ENCODE data around the gene OASL. TPM values are rescaled to one million over a fixed set of nuclear protein-coding genes. Genes with fewer than 3 reads are reported as not detected.

Gene OASL
- total RNA-seq, 1 experiment from 2014 or later, result not detected

DNA sequence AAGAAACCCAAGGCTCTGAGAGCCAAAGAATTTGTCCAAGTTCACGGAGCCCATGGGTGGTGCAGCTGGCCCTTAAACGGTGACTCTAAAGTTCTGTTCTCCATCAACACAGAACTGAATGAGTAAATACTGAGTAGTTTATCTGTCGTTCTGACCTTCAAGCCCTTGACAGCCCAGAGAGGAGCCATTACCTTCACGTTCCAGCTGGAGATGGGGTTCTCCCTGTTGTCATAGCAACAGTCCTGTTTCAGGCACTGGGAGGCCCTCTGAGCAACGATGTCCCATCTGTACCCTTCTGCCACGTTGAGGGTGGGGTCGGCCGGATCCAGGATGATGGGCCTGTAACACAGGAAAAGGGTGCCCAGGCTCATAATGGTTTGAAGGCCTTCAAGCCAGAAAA is 15.2 kb downstream of the OASL start:
- no peak overlapping the region for H2BK5ac ChIP-seq (ENCODE audit: insufficient read length, low read length)
- H3K27me3 Mint-ChIP-seq (ENCODE audit: low read depth), result peaks cover 2% of the 10 kb centered on the region
- no peak overlapping the region for H4K91ac ChIP-seq (ENCODE audit: insufficient read length, low read depth, low read length)
- no peaks in the 10 kb centered on the region for H3K9me3 Mint-ChIP-seq
- no peak overlapping the region for H2BK20ac ChIP-seq (ENCODE audit: low read depth, low read length, poor library complexity, severe bottlenecking)
- H4K5ac ChIP-seq (ENCODE audit: insufficient read length, low read depth, low read length), result no peak overlapping the region
- H3K27me3 ChIP-seq (ENCODE audit: insufficient read depth, low read length), result no peaks in the 10 kb centered on the region
- no peak overlapping the region for H2BK12ac ChIP-seq (ENCODE audit: insufficient read length, low read depth, low read length)
- H3K4me2 ChIP-seq (ENCODE audit: insufficient read depth, insufficient read length, low read length), result no peak overlapping the region
- H2BK15ac ChIP-seq (ENCODE audit: low read depth, low read length), result no peak overlapping the region
- no peak overlapping the region for H2BK120ac ChIP-seq (ENCODE audit: low read depth, low read length, poor library complexity, severe bottlenecking)
- H3T11ph ChIP-seq (ENCODE audit: low read length), result no peak overlapping the region
- H3K18ac ChIP-seq (ENCODE audit: insufficient read length, low read depth, low read length), result no peak overlapping the region
- no peak overlapping the region for H3K4me3 Mint-ChIP-seq
- DNase-seq, result no peak
- H3K4me1 ChIP-seq (ENCODE audit: insufficient read depth, low read length), result no peaks in the 10 kb centered on the region
- H3K79me1 ChIP-seq (ENCODE audit: insufficient read depth, low read depth, low read length, poor library complexity, severe bottlenecking), result no peaks in the 10 kb centered on the region
- no peak overlapping the region for H4K8ac ChIP-seq (replicated peaks; ENCODE audit: insufficient read length, low read depth, low read length)
- no peak overlapping the region for H3K4ac ChIP-seq (ENCODE audit: low read depth, low read length)
- no peak overlapping the region for H3K14ac ChIP-seq (ENCODE audit: insufficient read depth, low read length)
- no peak overlapping the region for H2AK5ac ChIP-seq (ENCODE audit: insufficient read length, low read length)
- H3K27ac Mint-ChIP-seq, result no peak overlapping the region
- no peak overlapping the region for H3K27ac ChIP-seq (ENCODE audit: insufficient read length, low read depth, low read length)
- no peaks in the 10 kb centered on the region; a peak in 1 of 7 replicates for H3K36me3 Mint-ChIP-seq (ENCODE audit: insufficient read depth in 1 of 3, low read depth in 3 of 3)
- no peak overlapping the region for H3K9ac ChIP-seq (ENCODE audit: extremely low read depth, insufficient read length, low read length)
- H3K23ac ChIP-seq (ENCODE audit: insufficient read length, low read depth, low read length), result no peak overlapping the region
- no peaks in the 10 kb centered on the region for H3K79me2 ChIP-seq (ENCODE audit: insufficient read depth, low read length)
- no peak for TF ChIP-seq CTCF (conservative IDR thresholded peaks at IDR 0.05)
- H2AFZ ChIP-seq (ENCODE audit: low read length), result no peak overlapping the region
- no peaks in the 10 kb centered on the region for H3K23me2 ChIP-seq (ENCODE audit: insufficient read length, low read depth, low read length, poor library complexity, severe bottlenecking)
- H3K9me3 ChIP-seq (ENCODE audit: control insufficient read depth, low read depth, low read length), result no peaks in the 10 kb centered on the region
- H3K56ac ChIP-seq (ENCODE audit: insufficient read length, low read depth, low read length), result no peak overlapping the region
- peaks cover 3% of the 10 kb centered on the region in 2 experiments; a peak in 2 of 4 replicates for H3K4me1 Mint-ChIP-seq
- WGBS (ENCODE audit: extremely low coverage, insufficient read length, low lambda C conversion rate), result no CpG with 5 or more reads among the region's 8 CpGs
- H4K20me1 ChIP-seq (ENCODE audit: control insufficient read depth, insufficient read depth, insufficient read length), result no peaks in the 10 kb centered on the region

Data from H9 (cell line).